Esophagus (tissue), 2 donors: Measurements from ENCODE around the gene PRR15. TPM values are rescaled to one million over a fixed set of nuclear protein-coding genes. Genes with fewer than 3 reads are reported as not detected.

Source experiments
- H3K27ac ChIP-seq, 2 donors: one replicate each; pipeline ENCODE4 v1.5.1; 2013; ENCODE audit warnings: low read depth in 2 of 2, mild to moderate bottlenecking in 2 of 2, inconsistent platforms in 1 of 2, low read length in 1 of 2, moderate library complexity in 1 of 2
- H3K27me3 ChIP-seq, 2 donors: one replicate each; pipeline ENCODE4 v1.6.1; 2013; ENCODE audit warnings: low read length in 2 of 2, control low read depth in 1 of 2, mild to moderate bottlenecking in 1 of 2; ENCODE audit not compliant: insufficient read depth in 2 of 2, control insufficient read depth in 1 of 2
- H3K36me3 ChIP-seq, 2 donors: one replicate each; pipeline ENCODE4 v1.6.1; 2013; ENCODE audit warnings: low read length in 1 of 2; ENCODE audit not compliant: control insufficient read depth in 2 of 2, insufficient read depth in 2 of 2
- H3K4me1 ChIP-seq, 2 donors: one replicate each; pipeline ENCODE4 v1.6.1; 2013; ENCODE audit warnings: low read length in 1 of 2; ENCODE audit not compliant: control insufficient read depth in 2 of 2, insufficient read depth in 2 of 2
- H3K4me3 ChIP-seq, 2 donors: one replicate each; pipeline ENCODE4 v1.5.1; 2013; ENCODE audit warnings: low read length in 2 of 2, mild to moderate bottlenecking in 2 of 2, low read depth in 1 of 2, moderate library complexity in 1 of 2
- H3K9me3 ChIP-seq, 2 donors: one replicate each; pipeline ENCODE4 v1.6.1; 2013; ENCODE audit warnings: mild to moderate bottlenecking in 2 of 2, low read depth in 1 of 2, low read length in 1 of 2, moderate library complexity in 1 of 2; ENCODE audit not compliant: control insufficient read depth in 2 of 2, insufficient read depth in 1 of 2
- WGBS, 2 donors: extraction: QIAGEN DNeasy Blood & Tissue Kit; methylation state at CpG; one replicate each; pipeline ENCODE4 v1.1.7; 2013; 5-methylcytosine and 5-hydroxymethylcytosine counted together
- polyA plus RNA-seq, 2 donors: library from polyadenylated mRNA; stranded (reverse); fragments of 200-250 nt; gene quantifications; one replicate each; pipeline ENCODE4 v1.2.3, GENCODE V29; 2013
- donor health status: healthy with polysubstance abuse.
- donor health status: Bipolar disorder and iron deficiency.

PRR15 gene
- polyA plus RNA-seq, 2 donors = 0.95 to 1.5 TPM

DNA sequence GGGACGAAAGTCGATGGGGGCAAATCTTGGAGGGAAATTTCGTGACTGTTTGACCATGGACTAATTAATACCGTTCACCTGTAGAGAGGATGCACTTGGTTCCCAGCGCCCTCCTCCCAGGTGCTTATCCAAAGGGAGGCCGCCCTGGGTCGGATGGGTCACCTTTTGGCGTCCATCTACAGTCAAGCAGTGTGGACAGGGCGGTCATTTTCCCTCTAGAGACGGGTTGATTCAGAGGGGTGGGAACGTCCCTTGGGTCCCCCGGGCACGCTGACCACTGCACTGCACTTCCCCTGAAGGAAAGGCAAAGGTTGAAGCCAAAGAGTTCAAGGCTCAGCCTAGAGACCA lies 2.0 kb downstream of the PRR15 start:
- peaks cover 11% of the 10 kb centered on the region in 2 donors for H3K4me1 ChIP-seq
- no peak overlapping the region for H3K27ac ChIP-seq
- H3K36me3 ChIP-seq = no peaks in the 10 kb centered on the region
- peaks cover 0 to 9% of the 10 kb centered on the region in 2 donors for H3K27me3 ChIP-seq
- peak overlapping the region in 1 of 2 donors; percentile 63 for H3K4me3 ChIP-seq
- 29 to 45% methylated on average over 13 of the region's 13 CpGs for WGBS, 2 donors
- no peaks in the 10 kb centered on the region for H3K9me3 ChIP-seq

DNA sequence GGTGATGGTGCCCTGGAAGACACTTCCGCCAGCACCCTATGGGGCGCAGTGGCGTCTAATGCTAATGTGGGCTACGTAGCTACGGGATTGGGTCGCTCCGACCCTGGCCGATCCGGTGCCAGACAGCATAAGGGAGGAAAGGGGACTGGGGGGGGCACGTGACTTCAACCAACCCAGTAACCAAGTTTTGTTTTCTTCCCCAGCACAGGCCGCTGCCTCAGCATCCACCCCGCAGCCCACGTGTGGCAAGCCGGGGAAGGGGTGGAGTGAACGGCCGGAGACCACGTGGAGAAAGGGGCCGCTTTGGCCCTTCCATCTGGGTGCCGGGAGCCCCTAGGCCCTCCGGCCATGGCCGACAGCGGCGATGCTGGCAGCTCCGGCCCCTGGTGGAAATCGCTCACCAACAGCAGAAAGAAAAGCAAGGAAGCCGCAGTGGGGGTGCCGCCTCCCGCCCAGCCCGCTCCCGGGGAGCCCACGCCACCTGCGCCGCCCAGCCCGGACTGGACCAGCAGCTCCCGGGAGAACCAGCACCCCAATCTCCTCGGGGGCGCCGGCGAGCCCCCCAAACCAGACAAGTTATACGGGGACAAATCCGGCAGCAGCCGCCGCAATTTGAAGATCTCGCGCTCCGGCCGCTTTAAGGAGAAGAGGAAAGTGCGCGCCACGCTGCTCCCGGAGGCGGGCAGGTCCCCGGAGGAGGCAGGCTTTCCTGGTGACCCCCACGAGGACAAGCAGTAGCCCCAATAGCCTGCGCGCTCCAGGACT lies 2.5 kb downstream of the PRR15 start:
- H3K4me1 ChIP-seq = peaks cover 11% of the 10 kb centered on the region in 2 donors
- H3K27me3 ChIP-seq = peaks cover 0 to 9% of the 10 kb centered on the region in 2 donors

DNA sequence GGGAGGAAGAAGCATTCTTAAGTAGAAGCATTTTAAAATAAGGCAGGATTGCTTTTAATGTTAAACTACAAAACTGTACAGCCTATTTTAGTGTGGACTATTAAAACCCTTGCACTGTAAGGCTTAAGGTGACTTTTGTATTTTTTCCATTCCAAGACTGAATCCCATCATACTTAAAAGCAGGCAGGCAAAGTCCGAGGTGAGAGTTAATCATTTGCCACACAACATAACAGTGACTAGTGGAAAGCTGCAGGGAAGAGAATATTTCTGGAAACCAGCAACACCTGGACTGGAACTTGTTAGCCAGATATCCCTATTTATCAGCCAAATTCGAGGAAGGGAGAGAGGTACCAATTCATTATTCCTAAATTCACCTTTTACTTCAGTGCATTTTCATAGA lies 3.5 kb downstream of the PRR15 start:
- H3K9me3 ChIP-seq = no peaks in the 10 kb centered on the region
- H3K4me1 ChIP-seq = peaks cover 11% of the 10 kb centered on the region in 2 donors
- no peak overlapping the region for H3K4me3 ChIP-seq
- H3K36me3 ChIP-seq = no peaks in the 10 kb centered on the region
- H3K27me3 ChIP-seq = peaks cover 0 to 9% of the 10 kb centered on the region in 2 donors
- WGBS, 2 donors = 67 to 88% methylated on average over 2 of the region's 2 CpGs
- H3K27ac ChIP-seq = no peak overlapping the region

More for the DNA sequence above, 2.5 kb downstream of the PRR15 start:
- Histone ChIP-seq H3K4me3 (peak overlapping the region; percentile 33 to 38), H3K9me3 (no peaks in the 10 kb centered on the region), H3K36me3 (no peaks in the 10 kb centered on the region), H3K27ac (no peak overlapping the region)
- WGBS, 2 donors = 5 to 16% methylated on average over 56 of the region's 56 CpGs

DNA sequence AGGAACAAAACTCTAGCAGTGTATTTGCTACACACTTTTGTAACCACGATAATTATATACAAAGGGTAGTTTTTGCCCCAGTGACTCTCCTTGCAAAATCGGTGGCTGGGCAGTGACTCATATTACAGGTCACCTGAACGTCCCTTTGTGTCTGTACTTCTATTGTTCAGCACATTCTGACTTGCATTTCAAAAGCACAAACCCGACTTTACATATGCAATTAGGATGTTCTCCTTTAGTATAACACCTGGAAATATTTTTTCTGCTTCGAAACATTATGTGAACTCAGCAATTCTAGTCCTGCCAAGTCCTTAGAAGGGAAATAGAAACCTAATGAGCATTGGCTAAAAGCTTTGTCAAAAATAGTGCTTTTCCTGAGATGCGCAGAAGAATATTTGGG lies 6.0 kb downstream of the PRR15 start:
- Histone ChIP-seq H3K9me3 (no peaks in the 10 kb centered on the region), H3K4me3 (no peak overlapping the region), H3K36me3 (no peaks in the 10 kb centered on the region), H3K27ac (no peak overlapping the region), H3K27me3 (peaks cover 5 to 7% of the 10 kb centered on the region in 2 donors), H3K4me1 (peaks cover 0 to 11% of the 10 kb centered on the region in 2 donors)
- WGBS, 2 donors = 43 to 51% methylated on average over 6 of the region's 6 CpGs

DNA sequence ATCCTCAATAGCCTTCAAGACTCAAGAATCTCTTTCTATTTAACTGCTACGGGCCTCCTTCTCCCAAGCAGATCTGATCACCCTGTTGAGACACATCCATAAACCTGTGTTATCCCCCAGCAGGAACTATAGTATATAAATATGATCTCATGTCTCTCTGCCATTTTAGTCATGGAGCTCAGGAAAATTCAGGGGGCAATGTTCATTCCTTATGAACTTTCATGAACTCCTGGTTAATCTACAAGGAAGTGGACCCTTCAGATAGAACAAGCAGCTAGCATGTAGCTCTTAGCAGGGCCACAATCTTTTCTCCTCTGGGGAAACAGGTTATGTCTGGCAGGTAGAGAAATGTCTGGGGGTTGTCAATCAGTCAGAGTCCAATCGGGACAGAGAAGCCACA lies 8.9 kb downstream of the PRR15 start:
- Histone ChIP-seq H3K27me3 (peaks cover 0 to 5% of the 10 kb centered on the region in 2 donors), H3K4me3 (no peak overlapping the region), H3K36me3 (no peaks in the 10 kb centered on the region), H3K9me3 (peaks cover 4 to 5% of the 10 kb centered on the region in 2 donors), H3K27ac (no peak overlapping the region), H3K4me1 (no peaks in the 10 kb centered on the region)
- 84 to 93% methylated on average over 2 of the region's 2 CpGs for WGBS, 2 donors

DNA sequence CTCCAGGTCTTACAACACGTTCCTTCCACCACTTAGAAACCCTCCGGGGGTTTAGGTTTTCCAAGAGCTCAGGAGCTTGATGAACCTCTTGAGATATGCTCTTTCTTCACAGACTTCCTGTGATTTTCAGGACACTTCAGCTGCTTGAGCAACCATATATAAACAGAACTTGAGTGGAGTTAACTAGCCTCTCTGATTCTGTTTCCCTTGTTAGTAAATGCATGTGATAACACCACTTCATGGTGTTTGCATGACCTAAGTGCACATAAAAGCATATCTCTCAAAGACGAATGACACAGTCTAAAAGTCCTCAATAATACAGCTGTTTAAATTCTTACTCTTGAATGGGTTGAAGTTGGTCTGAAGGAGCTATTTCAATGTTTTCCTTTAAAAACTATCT lies 9.9 kb downstream of the PRR15 start:
- peaks cover 0 to 5% of the 10 kb centered on the region in 2 donors for H3K27me3 ChIP-seq
- H3K27ac ChIP-seq = no peak overlapping the region
- no peak overlapping the region for H3K4me3 ChIP-seq

DNA sequence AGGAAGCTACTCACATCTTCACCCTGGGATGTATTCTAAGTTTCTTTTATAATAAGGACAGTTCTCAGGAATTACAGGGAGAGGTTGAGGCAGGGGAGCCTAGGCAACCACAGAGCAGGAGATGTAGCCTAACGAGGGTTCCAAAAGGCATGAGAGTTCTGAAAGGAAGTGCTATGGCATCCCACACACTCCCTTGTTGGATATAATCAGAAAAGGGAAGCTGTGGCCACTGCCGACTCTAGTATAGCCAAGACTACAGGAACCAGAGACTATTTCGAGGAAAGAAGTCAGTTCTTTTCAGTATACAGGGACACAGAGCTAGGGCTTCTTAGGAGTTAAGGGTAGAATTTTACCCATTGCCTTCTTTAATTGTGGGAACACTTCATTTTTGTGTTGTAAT lies 11.0 kb downstream of the PRR15 start:
- Histone ChIP-seq H3K4me1 (no peaks in the 10 kb centered on the region), H3K36me3 (no peaks in the 10 kb centered on the region), H3K4me3 (no peak overlapping the region), H3K9me3 (peaks cover 6 to 8% of the 10 kb centered on the region in 2 donors), H3K27ac (no peak overlapping the region), H3K27me3 (peaks cover 0 to 5% of the 10 kb centered on the region in 2 donors)
- WGBS, 2 donors = 73 to 81% methylated on average over 3 of the region's 3 CpGs

More for the DNA sequence above, 9.9 kb downstream of the PRR15 start:
- Histone ChIP-seq H3K9me3 (peaks cover 6 to 8% of the 10 kb centered on the region in 2 donors), H3K36me3 (no peaks in the 10 kb centered on the region), H3K4me1 (no peaks in the 10 kb centered on the region)
- WGBS, 2 donors = 70 to 82% methylated on average over 3 of the region's 3 CpGs

DNA sequence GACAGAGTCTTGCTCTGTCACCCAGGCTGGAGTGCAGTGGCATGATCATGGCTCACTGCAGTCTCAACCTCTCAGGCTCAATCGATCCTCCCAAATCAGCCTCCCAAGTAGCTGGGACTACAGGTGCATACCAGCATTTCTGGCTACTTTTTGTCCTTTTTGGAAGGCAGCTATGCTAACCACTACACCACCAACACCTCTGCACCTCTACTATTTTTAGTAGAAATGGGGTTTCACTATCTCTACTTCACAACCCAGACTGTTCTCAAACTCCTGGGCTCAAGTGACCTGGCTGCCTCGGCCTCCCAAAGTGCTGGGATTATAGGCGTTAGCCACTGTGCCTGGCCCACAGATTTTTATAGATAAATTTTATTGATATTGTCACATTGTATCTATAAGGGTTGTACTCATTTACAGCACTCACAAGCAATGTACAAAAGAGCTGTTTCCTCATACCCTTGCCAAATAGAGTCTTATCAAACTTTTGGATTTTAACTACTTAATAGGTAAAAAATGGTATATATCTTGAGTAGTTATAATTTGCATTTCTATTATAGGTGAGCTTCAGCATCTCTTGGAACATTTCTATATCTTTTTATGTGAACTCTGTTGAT lies 23.7 kb downstream of the PRR15 start:
- H3K36me3 ChIP-seq = no peaks in the 10 kb centered on the region
- H3K27me3 ChIP-seq = no peaks in the 10 kb centered on the region
- no peaks in the 10 kb centered on the region for H3K9me3 ChIP-seq
- no peak overlapping the region for H3K27ac ChIP-seq
- WGBS, 2 donors = 76 to 79% methylated on average over 3 of the region's 3 CpGs
- H3K4me1 ChIP-seq = no peaks in the 10 kb centered on the region
- H3K4me3 ChIP-seq = no peak overlapping the region

DNA sequence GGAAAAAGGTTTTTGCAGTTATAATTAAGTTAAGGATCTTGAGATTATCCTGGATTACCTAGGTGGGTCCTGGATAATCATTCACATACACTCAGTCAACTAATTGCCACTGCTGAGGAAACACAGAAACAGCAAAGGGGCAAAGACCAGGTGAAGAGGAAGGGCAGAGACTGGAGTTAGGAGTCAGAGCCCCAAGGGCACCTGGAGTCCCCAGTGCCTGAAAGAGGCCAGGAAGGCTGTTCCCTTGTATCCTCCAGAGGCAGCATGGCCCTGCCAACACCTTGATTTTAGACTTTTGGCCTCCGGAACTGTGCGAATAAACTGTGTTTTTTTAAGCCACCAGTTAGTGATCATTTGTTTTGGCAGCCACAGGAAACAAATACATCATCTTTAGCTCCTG lies 24.6 kb downstream of the PRR15 start:
- WGBS, 2 donors = 55 to 64% methylated on average over 2 of the region's 2 CpGs
- Histone ChIP-seq H3K4me3 (no peak overlapping the region), H3K9me3 (no peaks in the 10 kb centered on the region), H3K36me3 (no peaks in the 10 kb centered on the region), H3K4me1 (no peaks in the 10 kb centered on the region), H3K27me3 (no peaks in the 10 kb centered on the region), H3K27ac (no peak overlapping the region)
